WERI-Rb-1 (cell line): ENCODE results near the gene ZNF346.

ENCODE experiments used
- DNase-seq: peaks from one replicate; pipeline ENCODE4 v3.0.0-alpha.2; 2020
- H3K27ac ChIP-seq: fragments of 250-450 bp; sonication (Bioruptor Pico); 2 replicates; pipeline ENCODE4 v1.5.1; 2020; ENCODE audit warnings: mild to moderate bottlenecking, moderate library complexity
- H3K27me3 ChIP-seq: fragments of 250-450 bp; sonication (Bioruptor Pico); 2 replicates; pipeline ENCODE4 v1.5.1; 2021; ENCODE audit warnings: mild to moderate bottlenecking, low read depth, moderate library complexity; ENCODE audit not compliant: insufficient read depth, severe bottlenecking
- H3K36me3 ChIP-seq: fragments of 250-450 bp; sonication (Bioruptor Pico); 2 replicates; pipeline ENCODE4 v1.5.1; 2020; ENCODE audit warnings: mild to moderate bottlenecking, moderate library complexity
- H3K4me3 ChIP-seq: 2 replicates; pipeline ENCODE4 v1.5.1; 2011; ENCODE audit warnings: low read depth, mild to moderate bottlenecking, control low read depth, low read length
- H3K9me3 ChIP-seq: fragments of 250-450 bp; sonication (Bioruptor Pico); 2 replicates; pipeline ENCODE4 v1.5.1; 2021; ENCODE audit warnings: mild to moderate bottlenecking, moderate library complexity; ENCODE audit not compliant: severe bottlenecking
- CTCF ChIP-seq: IDR thresholded peaks from 2 replicates; pipeline ENCODE4 v1.5.1; 2011; ENCODE audit warnings: low read depth, mild to moderate bottlenecking, control low read depth, inconsistent platforms, low read length

ZNF346 gene

DNA sequence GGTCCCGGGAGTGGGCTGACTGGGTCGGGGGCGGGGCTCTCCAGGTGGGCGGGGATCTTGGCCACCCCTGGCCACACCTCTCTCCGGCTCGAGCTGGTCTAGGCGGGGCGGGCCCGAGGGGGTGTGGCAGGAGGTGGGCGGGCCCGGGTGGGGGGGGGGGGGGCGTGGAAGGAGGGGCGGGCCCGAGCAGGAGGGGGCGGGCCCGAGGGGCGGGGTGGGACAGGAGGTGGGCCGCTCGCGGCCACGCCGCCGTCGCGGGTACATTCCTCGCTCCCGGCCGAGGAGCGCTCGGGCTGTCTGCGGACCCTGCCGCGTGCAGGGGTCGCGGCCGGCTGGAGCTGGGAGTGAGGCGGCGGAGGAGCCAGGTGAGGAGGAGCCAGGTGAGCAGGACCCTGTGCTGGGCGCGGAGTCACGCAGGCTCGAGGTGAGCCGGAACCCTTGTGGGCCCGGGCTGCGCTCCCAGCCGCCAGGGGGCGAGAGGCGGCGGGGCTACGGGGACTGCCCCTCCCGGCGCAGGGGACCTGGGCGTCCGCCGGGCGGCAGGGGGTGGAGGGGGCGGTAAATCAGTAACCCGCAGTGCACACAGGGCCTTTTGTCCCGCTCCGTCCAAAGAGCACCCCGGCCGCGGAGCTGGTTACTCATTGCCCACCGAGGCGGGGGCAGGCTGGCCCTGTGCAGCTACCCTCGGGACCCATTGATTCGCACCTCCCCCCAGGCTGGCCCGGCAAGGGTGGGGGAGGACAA is 64.3 kb downstream of the ZNF346 start, which contains the start of gene FGFR4:
TSS of gene FGFR4 (plus strand) at position 262 of the 744 bp plus-strand sequence. CDS start 2,688 bp downstream, outside the sequence.
- peak; percentile 75 for DNase-seq
- H3K36me3 ChIP-seq: no peaks in the 10 kb centered on the region
- H3K4me3 ChIP-seq: peak within 1 kb of the TSS; percentile 60
- H3K27ac ChIP-seq: peak within 1 kb of the TSS; percentile 46
- no peaks in the 10 kb centered on the region for H3K9me3 ChIP-seq
- no peaks in the 10 kb centered on the region for H3K27me3 ChIP-seq
- TF ChIP-seq CTCF: peak; percentile 70

- Histone ChIP-seq H3K9me3 (no peaks in the 10 kb centered on the region), H3K27me3 (no peaks in the 10 kb centered on the region), H3K4me3 (peak overlapping the region; percentile 60), H3K27ac (peak overlapping the region; percentile 46), H3K36me3 (no peaks in the 10 kb centered on the region)
- TF ChIP-seq CTCF: no peak
- no peak for DNase-seq
Observed at GRCh38 chr5:177087398-177088005, 65.0 kb downstream of the ZNF346 start.

DNA sequence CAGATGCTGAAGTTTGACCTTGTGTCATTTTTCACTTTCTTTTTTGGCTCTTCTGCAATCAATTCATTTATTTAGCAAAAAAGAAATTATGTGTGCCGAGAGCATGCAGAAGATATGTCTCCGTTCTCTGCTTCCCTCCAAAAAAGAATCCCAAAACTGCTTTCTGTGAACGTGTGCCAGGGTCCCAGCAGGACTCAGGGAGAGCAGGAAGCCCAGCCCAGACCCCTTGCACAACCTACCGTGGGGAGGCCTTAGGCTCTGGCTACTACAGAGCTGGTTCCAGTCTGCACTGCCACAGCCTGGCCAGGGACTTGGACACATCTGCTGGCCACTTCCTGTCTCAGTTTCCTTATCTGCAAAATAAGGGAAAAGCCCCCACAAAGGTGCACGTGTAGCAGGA is 66.6 kb downstream of the ZNF346 start:
- TF ChIP-seq CTCF: no peak
- H3K27ac ChIP-seq: no peak overlapping the region
- H3K36me3 ChIP-seq: no peaks in the 10 kb centered on the region
- no peaks in the 10 kb centered on the region for H3K27me3 ChIP-seq
- no peak for DNase-seq
- no peaks in the 10 kb centered on the region for H3K9me3 ChIP-seq
- no peak overlapping the region for H3K4me3 ChIP-seq

DNA sequence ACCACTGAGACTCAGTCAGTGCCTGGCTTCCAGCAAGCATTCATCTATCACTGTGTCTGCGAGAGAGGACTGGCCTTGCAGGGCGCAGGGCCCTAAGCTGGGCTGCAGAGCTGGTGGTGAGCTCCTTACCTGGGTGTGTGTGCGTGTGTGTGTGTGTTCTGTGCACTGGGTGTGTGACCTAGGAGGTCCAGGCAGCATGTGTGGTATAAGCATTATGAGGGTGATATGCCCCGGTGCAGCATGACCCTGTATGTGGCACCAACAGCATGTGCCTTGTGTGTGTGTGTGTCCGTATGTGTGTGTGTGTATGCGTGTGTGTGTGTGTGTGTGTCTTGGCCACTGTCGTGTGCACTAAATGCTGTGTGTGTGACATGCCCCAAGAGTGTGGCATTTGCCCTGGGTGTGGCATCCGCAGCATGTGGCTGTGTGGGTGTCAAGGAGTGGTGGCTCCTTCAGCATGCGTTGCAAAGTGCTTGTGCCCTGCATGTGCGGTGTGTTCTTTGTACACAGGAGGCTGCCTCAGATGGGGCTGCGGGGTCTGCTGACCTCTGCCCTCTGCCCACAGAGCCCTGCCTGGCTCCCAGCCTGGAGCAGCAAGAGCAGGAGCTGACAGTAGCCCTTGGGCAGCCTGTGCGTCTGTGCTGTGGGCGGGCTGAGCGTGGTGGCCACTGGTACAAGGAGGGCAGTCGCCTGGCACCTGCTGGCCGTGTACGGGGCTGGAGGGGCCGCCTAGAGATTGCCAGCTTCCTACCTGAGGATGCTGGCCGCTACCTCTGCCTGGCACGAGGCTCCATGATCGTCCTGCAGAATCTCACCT is 67.5 kb downstream of the ZNF346 start:
- Histone ChIP-seq H3K27me3 (no peaks in the 10 kb centered on the region), H3K4me3 (no peak overlapping the region), H3K27ac (no peak overlapping the region), H3K9me3 (no peaks in the 10 kb centered on the region), H3K36me3 (no peaks in the 10 kb centered on the region)
- TF ChIP-seq CTCF: no peak
- no peak for DNase-seq

GRCh38 chr5:177090813-177091212 is 68.3 kb downstream of the ZNF346 start:
- Histone ChIP-seq H3K27me3 (no peaks in the 10 kb centered on the region), H3K36me3 (no peaks in the 10 kb centered on the region), H3K9me3 (no peaks in the 10 kb centered on the region), H3K4me3 (no peak overlapping the region), H3K27ac (no peak overlapping the region)
- DNase-seq: no peak
- no peak for TF ChIP-seq CTCF
